HG02798 (cell line): ENCODE data around the gene BEND2.
"Not testable (repeated sequence)": the region's sequence is repeated elsewhere in the genome, so short reads cannot be mapped to it uniquely, and the experiment has no call there.

Source experiments
- ATAC-seq: cut with Tn5 transposase; IDR thresholded peaks from one replicate; pipeline ENCODE4 v1.9.1; 2021; ENCODE audit warnings: mild to moderate bottlenecking; ENCODE audit not compliant: unreplicated experiment, poor library complexity

The BEND2 gene

DNA sequence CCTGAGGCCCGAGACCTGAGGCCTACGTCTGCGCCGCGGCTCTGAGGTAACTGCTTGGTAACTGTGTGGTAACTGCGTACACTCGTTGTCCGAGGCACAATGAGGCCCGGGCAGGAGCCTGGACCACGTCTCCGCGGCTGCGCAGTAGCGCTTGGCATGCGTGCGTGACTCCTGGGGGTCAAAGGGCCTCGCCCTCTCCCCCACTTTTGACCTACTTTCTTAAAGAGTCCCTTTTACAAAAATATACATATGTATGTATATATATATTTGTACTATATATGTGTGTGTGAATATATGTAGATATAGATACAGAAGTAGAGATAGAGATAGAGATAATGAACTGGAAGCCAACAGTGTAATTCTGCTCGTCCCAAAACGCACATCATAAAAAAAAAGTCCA, at the start of gene BEND2:
Gene BEND2 (minus strand): TSS at position 101 of the 400 bp plus-strand sequence. CDS start 136 bp downstream, outside the sequence.
- no peak for ATAC-seq

DNA sequence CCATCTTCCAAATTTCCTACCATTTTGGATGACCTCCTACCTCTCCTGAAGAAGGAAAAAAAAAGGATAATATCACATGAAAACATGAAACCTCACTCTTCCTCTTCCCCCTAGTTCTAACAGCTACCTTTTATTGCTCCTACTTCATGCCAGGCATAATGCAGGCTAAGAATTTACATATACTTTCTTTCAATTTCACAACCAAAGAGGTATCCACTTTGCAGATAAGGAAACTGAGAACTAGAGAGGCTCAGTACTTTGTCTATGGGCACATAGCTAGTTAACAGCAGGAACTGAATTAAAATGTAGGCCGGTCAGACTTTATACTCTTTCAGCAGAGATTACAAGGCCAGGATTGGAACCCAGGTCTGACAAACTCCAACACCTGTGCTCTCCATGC, 34.4 kb upstream of the BEND2 start:
- no peak for ATAC-seq

- no peak for ATAC-seq
Observed at GRCh38 chrX:18252644-18253359, 32.1 kb upstream of the BEND2 start.

- ATAC-seq = not testable (repeated sequence)
Observed at GRCh38 chrX:18229646-18230045, 9.0 kb upstream of the BEND2 start.

DNA sequence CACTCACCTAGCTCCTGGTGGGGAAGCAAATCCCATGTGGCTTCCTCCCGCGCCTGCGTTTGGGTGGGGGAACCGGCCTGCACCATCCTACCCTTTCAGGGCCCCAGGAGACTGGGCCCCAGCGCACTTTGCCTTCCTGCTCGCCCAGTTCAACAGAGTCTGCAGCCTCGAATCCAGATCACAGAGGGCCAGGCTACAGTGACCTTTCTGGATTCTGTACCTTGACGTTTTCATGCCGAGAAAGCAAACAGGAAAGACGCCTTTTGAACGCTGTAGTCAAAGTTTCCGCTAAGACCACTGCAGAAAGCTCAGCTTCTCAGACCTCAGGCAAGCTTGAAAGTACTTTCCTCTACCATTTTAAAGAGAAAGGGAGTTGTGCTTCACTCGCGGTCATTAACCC, 7.4 kb upstream of the BEND2 start:
- ATAC-seq = no peak

DNA sequence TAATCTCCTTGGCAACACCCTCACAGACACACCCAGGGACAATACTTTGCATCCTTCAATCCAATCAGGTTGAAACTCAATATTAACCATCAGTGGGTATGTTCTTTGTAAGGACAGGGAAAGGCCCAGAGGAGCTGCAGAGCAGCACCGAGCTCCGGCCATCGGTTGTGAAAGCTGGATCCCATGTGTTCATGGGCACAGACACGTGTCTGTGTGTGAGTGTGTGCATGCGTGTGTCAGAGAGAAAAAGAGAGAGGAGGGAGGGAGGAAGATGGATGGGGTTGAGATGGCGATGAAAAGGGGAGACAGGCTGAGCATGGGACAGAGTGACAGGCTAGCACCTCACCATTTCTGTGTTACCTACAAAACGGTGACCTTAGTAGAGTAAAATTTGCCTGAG, 6.8 kb upstream of the BEND2 start:
- ATAC-seq = no peak

GRCh38 chrX:18210470-18210869, 10.2 kb downstream of the BEND2 start:
- no peak for ATAC-seq

GRCh38 chrX:18206657-18207056, 14.0 kb downstream of the BEND2 start:
- ATAC-seq = no peak

- no peak for ATAC-seq
Observed at GRCh38 chrX:18203631-18204030, 17.1 kb downstream of the BEND2 start.

- ATAC-seq = no peak
Observed at GRCh38 chrX:18194688-18195087, 26.0 kb downstream of the BEND2 start.

GRCh38 chrX:18179446-18179845, 41.2 kb downstream of the BEND2 start:
- no peak for ATAC-seq

DNA sequence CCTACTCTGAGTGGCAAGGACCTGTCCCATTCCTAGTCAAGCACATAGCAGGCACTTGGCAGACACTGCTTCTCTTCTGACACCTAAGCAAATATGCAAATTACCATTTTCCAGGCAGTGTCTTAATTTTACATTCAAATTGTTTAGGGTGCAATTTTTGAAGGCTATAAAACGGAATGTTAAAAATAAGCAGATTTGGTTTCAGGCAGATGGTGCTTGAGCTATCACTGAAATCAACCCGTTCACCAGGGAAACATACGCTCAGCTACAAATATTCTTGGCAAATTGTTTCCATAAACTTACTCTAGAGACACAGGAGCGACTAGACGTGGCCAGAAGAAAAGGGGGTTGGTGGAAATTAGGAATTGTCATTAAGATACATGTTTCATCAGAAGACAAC, 45.7 kb downstream of the BEND2 start:
- no peak for ATAC-seq

DNA sequence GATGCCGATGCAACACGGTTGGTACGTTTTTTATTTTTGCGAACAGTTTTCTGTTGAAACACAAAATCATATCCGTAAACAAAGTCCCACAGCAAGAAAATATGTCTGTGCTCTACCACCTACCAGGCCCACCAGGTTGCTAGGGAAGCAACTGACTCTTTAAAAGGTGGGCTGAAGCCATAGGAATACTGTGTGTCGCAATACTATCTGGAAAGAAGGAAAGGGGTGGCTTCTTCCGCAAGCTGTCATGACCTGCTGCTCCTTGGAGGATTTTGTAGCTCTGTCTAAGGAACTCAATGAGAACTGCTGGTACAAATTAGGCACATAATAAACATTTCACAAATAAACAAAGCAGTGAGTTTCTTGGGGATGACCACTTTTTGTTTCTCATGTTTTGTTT, 46.5 kb downstream of the BEND2 start:
- ATAC-seq = no peak

GRCh38 chrX:18173494-18174180, 47.0 kb downstream of the BEND2 start:
- ATAC-seq = no peak

GRCh38 chrX:18172970-18173369, 47.7 kb downstream of the BEND2 start:
- ATAC-seq = no peak

- no peak for ATAC-seq
Observed at GRCh38 chrX:18170910-18171309, 49.8 kb downstream of the BEND2 start.

DNA sequence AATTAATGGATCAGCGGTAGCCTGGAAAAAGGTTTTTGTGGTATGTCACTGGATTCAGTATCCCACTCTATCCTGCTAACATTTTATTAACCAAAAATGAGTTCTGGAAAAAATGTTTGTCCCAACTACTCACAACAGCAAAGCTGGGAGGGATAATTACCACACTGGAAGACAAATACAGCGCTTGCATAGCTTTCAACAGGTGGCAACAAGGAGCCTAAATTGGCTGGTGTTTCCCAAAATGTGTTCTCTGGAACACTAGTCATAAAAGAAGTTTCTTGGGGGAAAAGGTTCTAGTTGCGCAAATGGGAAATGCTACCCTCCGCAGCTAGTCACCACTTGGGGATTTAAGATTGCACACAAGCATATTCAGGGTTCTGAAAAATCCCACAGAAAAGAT, 54.6 kb downstream of the BEND2 start:
- ATAC-seq = no peak

GRCh38 chrX:18160369-18160768, 60.3 kb downstream of the BEND2 start:
- ATAC-seq = no peak

GRCh38 chrX:18158963-18159362, 61.7 kb downstream of the BEND2 start:
- no peak for ATAC-seq

DNA sequence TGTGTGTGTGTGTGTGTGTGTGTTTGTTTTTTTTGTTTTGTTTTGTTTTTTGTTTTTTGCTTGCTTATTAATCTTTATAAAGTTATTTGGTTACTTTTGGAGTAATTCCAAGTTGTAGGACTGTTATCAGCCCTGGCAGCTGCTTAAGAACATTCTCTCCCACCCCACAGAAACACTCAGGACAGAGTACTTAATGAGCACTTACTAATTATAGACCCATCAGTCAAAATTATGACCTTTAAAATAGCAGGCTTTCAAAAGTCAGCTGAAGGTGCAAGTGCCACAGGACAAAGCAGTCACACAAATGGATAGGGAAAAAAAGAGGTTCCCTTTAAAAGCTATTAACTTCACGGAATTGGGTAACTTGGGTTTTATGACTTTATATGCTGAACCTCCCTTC, 69.0 kb downstream of the BEND2 start:
- no peak for ATAC-seq

GRCh38 chrX:18151157-18151556, 69.5 kb downstream of the BEND2 start:
- ATAC-seq = no peak

GRCh38 chrX:18149454-18149853, 71.2 kb downstream of the BEND2 start:
- no peak for ATAC-seq
